ENCODE results near the gene SRP68. TPM values are rescaled to one million over a fixed set of nuclear protein-coding genes. Genes with fewer than 3 reads are reported as not detected.

Gene SRP68
- total RNA-seq, 1 donor from 2014 or later = 76.1 TPM

DNA sequence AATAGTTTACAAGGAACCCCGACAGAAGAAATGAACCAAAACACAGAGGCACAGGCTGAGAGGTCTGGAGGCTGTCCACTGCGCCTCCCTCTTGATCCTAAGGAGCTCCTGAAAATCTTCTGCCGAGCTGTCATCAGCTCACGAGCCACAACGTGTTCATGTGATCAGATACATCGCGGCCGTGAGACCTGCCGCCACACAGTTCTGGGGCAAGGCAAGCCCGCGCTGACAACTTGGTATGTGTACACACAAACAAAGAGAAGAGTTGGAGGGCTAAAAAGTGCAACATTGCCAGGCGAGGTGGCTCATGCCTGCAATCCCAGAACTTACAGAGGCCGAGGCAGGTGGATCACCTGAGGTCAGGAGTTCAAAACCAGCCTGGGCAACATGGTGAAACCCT, 23.6 kb upstream of the SRP68 start:
- ChIA-PET POLR2A (no interaction called here), CTCF (no interaction called here)
- intact Hi-C loops (cut with micrococcal nuclease) = no loop called here
- ATAC-seq (ENCODE audit: low read depth) = no peak
- H3K9me3 Mint-ChIP-seq = no peaks in the 10 kb centered on the region
- TF ChIP-seq CTCF (IDR thresholded peaks at IDR 0.05) = no peak
- no peak overlapping the region for H3K27ac Mint-ChIP-seq
- H3K36me3 Mint-ChIP-seq (ENCODE audit: low read depth) = peaks cover 77% of the 10 kb centered on the region
- H3K4me3 Mint-ChIP-seq = no peak overlapping the region
- H3K4me1 Mint-ChIP-seq = no peaks in the 10 kb centered on the region
- H3K27me3 Mint-ChIP-seq = no peaks in the 10 kb centered on the region
- DNase-seq = no peak

GRCh38 chr17:76094046-76094445, 21.7 kb upstream of the SRP68 start:
- Mint-ChIP-seq H3K9me3 (no peaks in the 10 kb centered on the region), H3K36me3 (ENCODE audit: low read depth) (peaks cover 75% of the 10 kb centered on the region), H3K4me3 (no peak overlapping the region), H3K4me1 (no peaks in the 10 kb centered on the region), H3K27me3 (no peaks in the 10 kb centered on the region), H3K27ac (no peak overlapping the region)
- intact Hi-C loops (cut with micrococcal nuclease) = no loop called here
- ChIA-PET POLR2A (no interaction called here), CTCF (no interaction called here)
- DNase-seq (no peak), ATAC-seq (ENCODE audit: low read depth) (no peak)
- TF ChIP-seq CTCF (IDR thresholded peaks at IDR 0.05) = no peak

DNA sequence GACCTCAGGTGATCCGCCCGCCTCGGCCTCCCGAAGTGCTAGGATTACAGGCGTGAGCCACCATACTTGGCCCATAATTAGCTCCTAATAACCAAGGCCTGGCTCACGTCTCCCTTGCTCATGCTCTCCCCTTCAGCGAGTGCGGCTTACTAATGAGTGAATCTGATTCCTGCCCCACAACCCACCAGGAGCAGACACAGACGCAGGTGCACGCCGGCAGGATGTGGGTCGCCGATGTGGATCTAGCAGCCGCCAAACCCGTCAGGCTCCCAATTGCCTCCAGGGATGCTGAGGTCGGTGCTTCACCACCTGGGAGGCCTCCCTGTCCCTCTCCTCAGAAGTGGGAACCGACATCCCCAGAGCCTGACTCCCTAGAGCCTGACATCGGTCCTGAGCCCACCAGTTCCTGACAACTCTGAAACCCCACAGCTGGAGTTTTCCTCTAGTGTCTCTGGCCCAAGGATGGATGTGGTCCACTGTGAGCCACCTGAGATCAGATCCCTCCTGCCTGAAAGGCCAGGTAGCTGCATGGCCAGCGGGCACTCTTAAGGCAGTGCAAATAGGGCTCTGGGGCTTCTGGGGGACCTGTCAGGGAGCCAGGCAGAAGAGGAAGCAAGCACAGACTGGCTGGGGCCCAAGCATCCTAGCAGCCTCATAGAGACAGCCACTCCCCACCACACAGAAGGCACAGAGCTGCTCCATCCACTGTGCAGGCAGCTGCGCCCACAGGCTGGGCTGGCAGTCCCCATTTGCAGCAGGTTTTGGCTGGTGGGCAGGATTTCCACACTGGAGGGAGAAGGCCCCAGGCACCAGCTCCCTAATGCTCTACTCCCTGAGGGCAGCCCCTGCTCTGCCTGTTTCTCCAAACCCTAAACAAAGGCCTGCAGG, 20.5 kb upstream of the SRP68 start:
- H3K9me3 Mint-ChIP-seq = no peaks in the 10 kb centered on the region
- TF ChIP-seq CTCF (IDR thresholded peaks at IDR 0.05) = no peak
- peaks cover 81% of the 10 kb centered on the region for H3K36me3 Mint-ChIP-seq (ENCODE audit: low read depth)
- ChIA-PET CTCF (no interaction called here), POLR2A (interaction anchor here (0.7 kb wide), 1 partner anchor 187 kb away, joined by 3 read pairs; no protein-coding TSS in a partner anchor)
- H3K4me1 Mint-ChIP-seq = no peaks in the 10 kb centered on the region
- no peak for DNase-seq
- H3K27me3 Mint-ChIP-seq = no peaks in the 10 kb centered on the region
- ATAC-seq (ENCODE audit: low read depth) = no peak
- no peak overlapping the region for H3K4me3 Mint-ChIP-seq
- intact Hi-C loops (cut with micrococcal nuclease) = no loop called here
- H3K27ac Mint-ChIP-seq = no peak overlapping the region

DNA sequence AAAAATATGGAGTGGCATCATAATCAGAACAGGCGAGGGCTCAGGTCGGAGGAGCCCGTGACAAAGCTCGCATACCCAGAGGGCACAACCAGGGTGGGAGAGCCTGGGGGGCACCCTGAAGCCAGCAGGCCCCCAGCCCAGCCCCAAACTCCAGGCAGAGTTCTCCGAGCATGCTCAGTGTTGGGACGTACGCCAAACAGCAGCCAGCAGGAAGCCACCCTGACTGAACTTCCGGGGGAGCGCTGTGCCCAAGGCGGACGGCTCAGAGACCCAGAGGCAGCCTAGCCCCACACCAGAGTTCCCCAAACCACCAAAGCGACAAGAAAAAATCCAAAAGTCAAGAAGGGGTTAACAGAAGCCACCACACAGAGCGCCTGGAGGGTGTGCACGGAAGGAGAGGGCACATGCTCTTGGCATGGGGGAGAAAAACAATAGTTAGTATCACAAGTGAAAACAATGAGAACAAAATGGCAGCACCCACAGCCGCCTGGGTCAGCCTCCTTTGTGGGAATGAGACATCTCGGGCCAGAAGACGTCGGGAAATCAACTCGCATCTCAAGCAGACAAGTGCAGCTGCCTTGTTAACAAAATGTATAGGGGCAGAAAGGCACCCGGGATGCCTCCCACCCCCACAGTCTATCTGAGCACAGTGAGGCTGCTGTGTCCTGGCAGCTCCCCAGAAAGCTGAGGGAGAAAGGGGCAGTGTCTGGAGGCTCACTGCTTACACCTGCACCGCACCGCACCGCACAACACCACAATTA, 19.4 kb upstream of the SRP68 start:
- no peak for TF ChIP-seq CTCF (IDR thresholded peaks at IDR 0.05)
- H3K4me3 Mint-ChIP-seq = no peak overlapping the region
- DNase-seq (no peak), ATAC-seq (ENCODE audit: low read depth) (no peak)
- intact Hi-C loops (cut with micrococcal nuclease) = no loop called here
- H3K4me1 Mint-ChIP-seq = no peaks in the 10 kb centered on the region
- ChIA-PET CTCF (no interaction called here), POLR2A (interaction anchor here (0.6 to 1.3 kb wide), 4 partner anchors 12 to 183 kb away, joined by 3 to 6 read pairs (median 3); partner anchors contain the start of gene EXOC7)
- H3K9me3 Mint-ChIP-seq = no peaks in the 10 kb centered on the region
- peaks cover 80% of the 10 kb centered on the region for H3K36me3 Mint-ChIP-seq (ENCODE audit: low read depth)
- no peak overlapping the region for H3K27ac Mint-ChIP-seq
- H3K27me3 Mint-ChIP-seq = no peaks in the 10 kb centered on the region

- Mint-ChIP-seq H3K4me1 (no peaks in the 10 kb centered on the region), H3K36me3 (ENCODE audit: low read depth) (peaks cover 82% of the 10 kb centered on the region), H3K9me3 (no peaks in the 10 kb centered on the region), H3K27ac (no peak overlapping the region), H3K4me3 (no peak overlapping the region), H3K27me3 (no peaks in the 10 kb centered on the region)
- no peak for DNase-seq
- ChIA-PET CTCF (no interaction called here), POLR2A (interaction anchor here (1.3 kb wide), 1 partner anchor 13 kb away, joined by 3 read pairs; the partner anchor contains the start of gene EXOC7)
- intact Hi-C loops (cut with micrococcal nuclease) = no loop called here
- no peak for TF ChIP-seq CTCF (IDR thresholded peaks at IDR 0.05)
- ATAC-seq (ENCODE audit: low read depth) = no peak
Observed at GRCh38 chr17:76090517-76091129, 18.3 kb upstream of the SRP68 start.

All from activated B cell treated with CpG ODN at 0.5 μM for 24 hours (primary cell).